ENCODE results near the gene CST1. TPM values are rescaled to one million over a fixed set of nuclear protein-coding genes. Genes with fewer than 3 reads are reported as not detected.

Gene CST1
- total RNA-seq, 3 donors from 2014 or later (not counting 1 experiment from before 2014, with no cell fraction given): not detected

DNA sequence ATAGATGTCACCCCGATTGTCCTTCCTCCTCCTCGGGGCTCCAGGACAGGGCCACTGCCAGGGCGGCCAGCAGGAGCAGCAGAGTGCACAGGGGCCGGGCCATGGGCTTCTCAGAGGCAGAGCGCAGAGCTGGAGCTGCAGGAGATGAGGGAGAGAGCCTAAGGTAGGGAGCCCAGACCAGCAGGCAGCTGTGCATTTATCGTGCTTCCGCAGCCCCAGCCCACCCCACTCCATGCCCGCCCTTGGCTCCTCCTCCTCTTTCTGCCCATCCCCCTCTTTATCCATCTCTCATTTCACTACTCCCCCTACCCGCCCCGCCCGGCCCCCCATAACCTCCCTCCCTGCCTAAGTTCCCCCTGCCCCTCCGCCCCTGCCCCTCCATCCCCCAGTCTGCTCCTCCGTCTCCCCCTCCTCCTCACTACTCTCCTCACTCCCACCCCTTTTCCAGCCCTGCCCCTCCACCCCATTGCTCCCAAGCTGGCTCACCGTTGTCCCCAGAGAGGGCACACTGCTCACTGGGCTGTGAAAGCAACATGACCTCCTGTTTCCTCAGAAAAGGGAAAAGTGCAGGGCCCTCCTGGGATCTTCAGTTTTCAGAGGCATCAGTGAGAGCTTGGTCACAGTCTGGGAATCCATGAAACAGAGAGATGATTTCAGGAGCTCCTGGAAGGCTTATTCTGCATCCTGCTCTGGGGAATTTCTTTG is 25.5 kb upstream of the CST1 start:
- Mint-ChIP-seq H3K9me3 (no peaks in the 10 kb centered on the region), H3K27me3 (ENCODE audit: low read depth in 2 of 2) (peaks cover 7 to 15% of the 10 kb centered on the region in 2 donors), H3K4me1 (no peaks in the 10 kb centered on the region), H3K36me3 (no peaks in the 10 kb centered on the region), H3K27ac (no peak overlapping the region), H3K4me3 (no peak overlapping the region)
- Histone ChIP-seq H3K4me3 (ENCODE audit: low read length) (no peak overlapping the region), H3K27ac (ENCODE audit: low read length) (no peak overlapping the region), H3K9me3 (ENCODE audit: control insufficient read depth, insufficient read depth, low read length) (no peaks in the 10 kb centered on the region), H3K27me3 (ENCODE audit: control insufficient read depth, insufficient read depth, low read length) (no peaks in the 10 kb centered on the region), H3K36me3 (ENCODE audit: control insufficient read depth, insufficient read depth, low read length) (no peaks in the 10 kb centered on the region), H3K4me1 (ENCODE audit: control insufficient read depth, insufficient read depth, low read length) (no peaks in the 10 kb centered on the region)
- intact Hi-C loops (cut with micrococcal nuclease): no loop called here
- ATAC-seq: no peak
- WGBS (ENCODE audit: insufficient coverage): 41% methylated on average over 10 of the region's 14 CpGs
- TF ChIP-seq, protein P1, sequence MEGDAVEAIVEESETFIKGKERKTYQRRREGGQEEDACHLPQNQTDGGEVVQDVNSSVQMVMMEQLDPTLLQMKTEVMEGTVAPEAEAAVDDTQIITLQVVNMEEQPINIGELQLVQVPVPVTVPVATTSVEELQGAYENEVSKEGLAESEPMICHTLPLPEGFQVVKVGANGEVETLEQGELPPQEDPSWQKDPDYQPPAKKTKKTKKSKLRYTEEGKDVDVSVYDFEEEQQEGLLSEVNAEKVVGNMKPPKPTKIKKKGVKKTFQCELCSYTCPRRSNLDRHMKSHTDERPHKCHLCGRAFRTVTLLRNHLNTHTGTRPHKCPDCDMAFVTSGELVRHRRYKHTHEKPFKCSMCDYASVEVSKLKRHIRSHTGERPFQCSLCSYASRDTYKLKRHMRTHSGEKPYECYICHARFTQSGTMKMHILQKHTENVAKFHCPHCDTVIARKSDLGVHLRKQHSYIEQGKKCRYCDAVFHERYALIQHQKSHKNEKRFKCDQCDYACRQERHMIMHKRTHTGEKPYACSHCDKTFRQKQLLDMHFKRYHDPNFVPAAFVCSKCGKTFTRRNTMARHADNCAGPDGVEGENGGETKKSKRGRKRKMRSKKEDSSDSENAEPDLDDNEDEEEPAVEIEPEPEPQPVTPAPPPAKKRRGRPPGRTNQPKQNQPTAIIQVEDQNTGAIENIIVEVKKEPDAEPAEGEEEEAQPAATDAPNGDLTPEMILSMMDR (IDR thresholded peaks at IDR 0.05): no peak
- no peak for DNase-seq

DNA sequence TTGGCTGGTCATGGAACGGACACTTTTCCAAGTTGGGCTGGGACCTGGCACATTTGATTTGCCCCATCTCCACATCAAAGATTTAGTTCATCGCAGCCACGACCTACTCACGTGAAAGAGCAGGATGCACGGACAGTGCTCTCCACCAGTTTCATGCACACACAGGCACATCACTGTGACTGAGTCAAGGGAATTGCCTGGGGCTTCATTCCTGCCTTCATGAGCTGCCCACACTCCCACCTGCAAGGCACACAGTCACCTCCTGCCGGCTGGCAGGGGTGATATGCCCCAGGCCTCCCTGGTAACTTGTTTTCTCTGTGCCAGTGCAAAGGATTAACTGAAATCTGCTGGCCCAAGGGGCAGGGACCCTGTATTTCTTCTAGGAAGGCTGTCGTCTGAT is 23.3 kb upstream of the CST1 start:
- WGBS (ENCODE audit: insufficient coverage): 88% methylated on average over 7 of the region's 7 CpGs
- H3K9me3 Mint-ChIP-seq: no peaks in the 10 kb centered on the region

DNA sequence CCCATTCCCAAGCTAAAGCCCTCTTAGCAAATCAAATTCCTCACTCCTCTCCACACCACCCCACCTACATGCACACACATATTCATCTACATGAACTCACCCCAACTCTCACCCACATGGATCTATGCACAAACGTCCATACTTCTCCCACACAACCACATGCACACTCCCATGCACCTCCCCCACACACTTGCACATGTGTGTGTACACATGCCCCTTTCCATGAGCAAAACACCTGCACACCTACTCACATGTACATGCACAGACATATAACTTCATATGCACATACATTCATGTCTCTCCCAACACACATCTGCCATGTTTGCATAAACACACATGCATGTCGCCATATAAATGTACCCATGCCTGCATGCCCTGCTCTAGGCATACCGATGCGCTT is 22.8 kb upstream of the CST1 start:
- Mint-ChIP-seq H3K4me1 (no peaks in the 10 kb centered on the region), H3K9me3 (no peaks in the 10 kb centered on the region), H3K4me3 (no peak overlapping the region), H3K27ac (no peak overlapping the region), H3K36me3 (no peaks in the 10 kb centered on the region), H3K27me3 (ENCODE audit: low read depth in 2 of 2) (peaks cover 14 to 18% of the 10 kb centered on the region in 2 donors)
- no peaks in the 10 kb centered on the region for H3K36me3 ChIP-seq (ENCODE audit: control insufficient read depth, insufficient read depth, low read length)
- no peak overlapping the region for H3K4me3 ChIP-seq (ENCODE audit: low read length)
- no peak for DNase-seq
- ATAC-seq: no peak
- H3K4me1 ChIP-seq (ENCODE audit: control insufficient read depth, insufficient read depth, low read length): no peaks in the 10 kb centered on the region
- H3K9me3 ChIP-seq (ENCODE audit: control insufficient read depth, insufficient read depth, low read length): no peaks in the 10 kb centered on the region
- TF ChIP-seq, protein P1 (IDR thresholded peaks at IDR 0.05): no peak
- H3K27me3 ChIP-seq (ENCODE audit: control insufficient read depth, insufficient read depth, low read length): no peaks in the 10 kb centered on the region
- 87% methylated on average over 4 of the region's 4 CpGs for WGBS (ENCODE audit: insufficient coverage)
- no peak overlapping the region for H3K27ac ChIP-seq (ENCODE audit: low read length)
- intact Hi-C loops (cut with micrococcal nuclease): no loop called here

More for the DNA sequence above, 23.3 kb upstream of the CST1 start:
- H3K36me3 Mint-ChIP-seq: no peaks in the 10 kb centered on the region
- H3K4me3 ChIP-seq (ENCODE audit: low read length): no peak overlapping the region
- no peaks in the 10 kb centered on the region for H3K27me3 ChIP-seq (ENCODE audit: control insufficient read depth, insufficient read depth, low read length)
- no peak overlapping the region for H3K27ac Mint-ChIP-seq
- intact Hi-C loops (cut with micrococcal nuclease): no loop called here
- no peak for DNase-seq
- peak in 1 of 3 donors; percentile 21 for ATAC-seq
- H3K36me3 ChIP-seq (ENCODE audit: control insufficient read depth, insufficient read depth, low read length): no peaks in the 10 kb centered on the region
- no peak overlapping the region for H3K27ac ChIP-seq (ENCODE audit: low read length)
- H3K4me1 Mint-ChIP-seq: no peaks in the 10 kb centered on the region
- H3K4me1 ChIP-seq (ENCODE audit: control insufficient read depth, insufficient read depth, low read length): no peaks in the 10 kb centered on the region
- H3K27me3 Mint-ChIP-seq (ENCODE audit: low read depth in 2 of 2): peaks cover 13 to 14% of the 10 kb centered on the region in 2 donors
- no peaks in the 10 kb centered on the region for H3K9me3 ChIP-seq (ENCODE audit: control insufficient read depth, insufficient read depth, low read length)
- no peak overlapping the region for H3K4me3 Mint-ChIP-seq
- TF ChIP-seq, protein P1 (IDR thresholded peaks at IDR 0.05): no peak

DNA sequence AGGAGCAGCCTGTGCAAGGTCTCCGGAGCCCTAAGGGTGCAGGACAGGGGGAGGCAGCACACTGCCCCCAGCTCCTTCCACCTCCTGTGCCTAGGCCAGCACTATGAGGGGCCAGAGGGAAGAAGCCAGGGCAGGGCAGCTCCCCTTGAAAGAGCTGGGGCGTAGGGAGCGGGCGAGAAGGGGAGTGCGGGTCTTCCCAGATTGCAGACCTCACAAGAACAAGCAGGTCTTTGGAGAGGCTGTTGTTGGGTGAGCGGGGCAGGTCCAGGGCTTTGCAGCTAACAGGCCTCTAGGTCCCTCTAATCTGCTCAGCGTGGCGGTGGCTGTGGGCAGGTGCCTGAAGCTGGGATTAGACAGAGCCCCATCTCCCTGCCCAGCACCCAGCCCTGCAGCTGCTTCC is 22.4 kb upstream of the CST1 start:
- peaks cover 13 to 18% of the 10 kb centered on the region in 2 donors for H3K27me3 Mint-ChIP-seq (ENCODE audit: low read depth in 2 of 2)

More for the DNA sequence above, 22.4 kb upstream of the CST1 start:
- Mint-ChIP-seq H3K4me3 (no peak overlapping the region), H3K27ac (no peak overlapping the region), H3K4me1 (no peaks in the 10 kb centered on the region), H3K36me3 (no peaks in the 10 kb centered on the region), H3K9me3 (no peaks in the 10 kb centered on the region)
- no peaks in the 10 kb centered on the region for H3K4me1 ChIP-seq (ENCODE audit: control insufficient read depth, insufficient read depth, low read length)
- H3K36me3 ChIP-seq (ENCODE audit: control insufficient read depth, insufficient read depth, low read length): no peaks in the 10 kb centered on the region
- no peak overlapping the region for H3K4me3 ChIP-seq (ENCODE audit: low read length)
- TF ChIP-seq, protein P1 (IDR thresholded peaks at IDR 0.05): no peak
- no peak overlapping the region for H3K27ac ChIP-seq (ENCODE audit: low read length)
- DNase-seq (no peak), ATAC-seq (no peak)
- intact Hi-C loops (cut with micrococcal nuclease): no loop called here
- 93% methylated on average over 8 of the region's 8 CpGs for WGBS (ENCODE audit: insufficient coverage)
- H3K9me3 ChIP-seq (ENCODE audit: control insufficient read depth, insufficient read depth, low read length): no peaks in the 10 kb centered on the region
- no peaks in the 10 kb centered on the region for H3K27me3 ChIP-seq (ENCODE audit: control insufficient read depth, insufficient read depth, low read length)
